HG03469 (cell line): ENCODE data around the gene DCAF6.

Experiments used
- ATAC-seq: cut with Tn5 transposase; IDR thresholded peaks from one replicate; pipeline ENCODE4 v1.9.1; 2021; ENCODE audit warnings: mild to moderate bottlenecking, moderate library complexity, moderate number of reproducible peaks; ENCODE audit not compliant: unreplicated experiment

Gene DCAF6

DNA sequence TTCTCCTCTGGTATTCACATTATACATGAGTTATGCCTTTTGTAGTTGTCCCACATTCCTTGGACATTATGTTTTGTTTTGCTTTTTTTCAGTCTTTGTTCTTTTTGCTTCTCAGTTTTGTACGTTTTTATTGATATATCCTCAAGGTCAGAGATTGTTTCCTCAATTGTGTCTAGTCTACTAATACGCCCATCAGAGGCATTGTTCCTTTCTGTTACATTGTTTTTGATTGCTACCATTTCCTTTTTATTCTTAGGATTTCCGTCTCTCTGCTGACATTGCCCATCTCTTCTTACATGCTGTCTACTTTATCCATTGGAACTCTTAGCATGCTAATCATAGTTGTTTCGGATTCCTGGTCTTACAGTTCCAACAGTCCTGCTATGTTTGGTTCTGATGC lies 28.2 kb downstream of the DCAF6 start:
- ATAC-seq, result no peak

DNA sequence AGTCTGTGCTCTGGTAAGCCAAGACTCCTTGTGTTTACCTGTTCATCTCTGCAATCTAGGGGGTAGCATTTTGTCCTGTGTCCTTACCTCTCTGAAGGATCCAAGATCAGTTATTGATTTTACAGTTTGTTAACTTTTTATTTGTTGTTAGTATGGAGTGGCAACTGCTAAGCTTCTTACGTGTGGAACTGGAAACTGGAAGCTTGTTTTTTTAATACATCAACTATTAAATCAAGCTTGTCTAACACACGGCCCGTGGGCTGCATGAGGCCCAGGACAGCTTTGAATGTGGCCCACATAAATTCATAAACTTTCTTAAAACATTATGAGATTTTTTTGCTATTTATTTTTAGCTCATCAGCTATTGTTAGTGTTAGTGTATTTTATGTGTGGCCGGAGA lies 29.6 kb downstream of the DCAF6 start:
- no peak for ATAC-seq

GRCh38 chr1:167968569-167968968 lies 32.1 kb downstream of the DCAF6 start:
- ATAC-seq, result no peak

GRCh38 chr1:167973832-167974231 lies 37.3 kb downstream of the DCAF6 start:
- no peak for ATAC-seq

DNA sequence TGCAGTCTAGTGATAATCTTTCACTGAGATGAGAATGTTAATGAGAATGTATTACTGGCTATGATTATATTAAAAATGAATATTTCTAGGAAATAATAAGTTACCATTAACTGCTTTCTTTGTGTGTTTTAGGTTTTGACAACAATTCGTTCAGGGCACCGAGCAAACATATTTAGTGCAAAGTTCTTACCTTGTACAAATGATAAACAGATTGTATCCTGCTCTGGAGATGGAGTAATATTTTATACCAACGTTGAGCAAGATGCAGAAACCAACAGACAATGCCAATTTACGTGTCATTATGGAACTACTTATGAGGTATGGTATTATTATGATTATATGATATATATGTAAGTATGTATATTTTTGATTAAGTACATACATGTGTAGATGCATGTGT lies 38.2 kb downstream of the DCAF6 start:
- no peak for ATAC-seq

DNA sequence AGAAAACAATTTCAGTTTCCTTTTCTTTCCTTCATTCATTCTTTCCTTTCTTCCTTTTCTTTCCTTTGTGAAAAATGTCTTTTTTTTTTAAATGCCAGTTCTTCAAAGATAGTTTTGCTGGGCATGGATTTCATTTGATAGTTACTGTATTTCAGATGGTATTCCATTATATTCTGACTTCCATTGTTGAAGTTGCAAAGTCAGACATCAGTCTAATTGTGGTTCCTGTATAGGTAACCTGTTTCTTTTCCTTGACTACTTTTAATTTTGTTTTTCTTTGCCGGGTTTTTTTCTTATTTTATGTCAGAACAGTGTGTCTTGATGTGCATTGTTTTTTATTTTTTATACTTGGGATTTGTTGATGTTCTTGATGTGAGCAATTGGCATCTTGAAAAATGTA lies 40.8 kb downstream of the DCAF6 start:
- ATAC-seq, result no peak

GRCh38 chr1:167981933-167982332 lies 45.5 kb downstream of the DCAF6 start:
- ATAC-seq, result no peak

- no peak for ATAC-seq
Measured at GRCh38 chr1:167983797-167984420, 47.4 kb downstream of the DCAF6 start.

DNA sequence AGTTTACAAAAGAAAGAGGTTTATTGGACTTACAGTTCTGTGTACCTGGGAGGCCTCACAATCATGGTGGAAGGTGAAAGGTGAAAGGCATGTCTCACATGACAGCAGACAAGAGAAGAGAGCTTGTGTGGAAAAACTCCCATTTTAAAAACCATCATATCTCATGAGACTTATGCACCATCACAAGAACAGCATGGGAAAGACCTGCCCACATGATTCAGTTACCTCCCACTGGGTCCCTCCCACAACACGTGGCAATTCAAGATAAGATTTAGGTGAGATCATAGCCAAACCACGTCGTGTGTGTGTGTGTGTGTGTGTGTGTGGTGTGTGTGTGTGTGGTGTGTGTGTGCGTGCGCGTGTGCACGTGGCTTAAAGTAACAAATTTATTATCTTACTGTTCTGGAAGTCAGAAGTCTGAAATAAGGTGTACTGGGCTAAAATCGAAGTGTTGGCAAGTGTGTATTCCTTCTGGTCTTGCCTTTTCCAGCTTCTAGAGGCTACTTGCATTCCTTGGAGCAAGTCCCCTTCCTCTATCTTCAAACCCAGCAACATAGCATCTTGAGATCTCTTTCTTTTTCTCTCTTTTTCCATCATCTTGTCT lies 48.5 kb downstream of the DCAF6 start:
- ATAC-seq, result no peak

DNA sequence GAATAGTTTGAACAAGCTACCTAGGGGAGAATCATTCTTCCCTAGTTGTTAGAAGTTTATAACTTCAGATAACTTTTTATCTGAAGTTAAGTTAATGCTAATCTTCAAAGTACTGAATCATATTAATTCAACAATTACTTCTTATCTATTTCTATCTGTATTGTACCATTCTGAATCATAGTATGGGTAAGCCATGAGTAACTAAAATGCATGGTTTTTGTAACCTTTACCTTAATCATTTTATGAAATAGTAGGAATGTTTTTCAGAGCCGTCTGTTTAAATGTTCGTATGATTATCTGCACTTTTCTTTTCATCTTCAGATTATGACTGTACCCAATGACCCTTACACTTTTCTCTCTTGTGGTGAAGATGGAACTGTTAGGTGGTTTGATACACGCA lies 50.7 kb downstream of the DCAF6 start:
- no peak for ATAC-seq

GRCh38 chr1:167991546-167991945 lies 55.1 kb downstream of the DCAF6 start:
- no peak for ATAC-seq

- ATAC-seq, result no peak
Measured at GRCh38 chr1:167993720-167994119, 57.2 kb downstream of the DCAF6 start.

- no peak for ATAC-seq
Measured at GRCh38 chr1:167994560-167994959, 58.1 kb downstream of the DCAF6 start.

- ATAC-seq, result no peak
Measured at GRCh38 chr1:167995038-167995437, 58.6 kb downstream of the DCAF6 start.

- no peak for ATAC-seq
Measured at GRCh38 chr1:167996266-167996665, 59.8 kb downstream of the DCAF6 start.

- ATAC-seq, result no peak
Measured at GRCh38 chr1:167997037-167997575, 60.6 kb downstream of the DCAF6 start.

- no peak for ATAC-seq
Measured at GRCh38 chr1:167999877-168000276, 63.4 kb downstream of the DCAF6 start.

DNA sequence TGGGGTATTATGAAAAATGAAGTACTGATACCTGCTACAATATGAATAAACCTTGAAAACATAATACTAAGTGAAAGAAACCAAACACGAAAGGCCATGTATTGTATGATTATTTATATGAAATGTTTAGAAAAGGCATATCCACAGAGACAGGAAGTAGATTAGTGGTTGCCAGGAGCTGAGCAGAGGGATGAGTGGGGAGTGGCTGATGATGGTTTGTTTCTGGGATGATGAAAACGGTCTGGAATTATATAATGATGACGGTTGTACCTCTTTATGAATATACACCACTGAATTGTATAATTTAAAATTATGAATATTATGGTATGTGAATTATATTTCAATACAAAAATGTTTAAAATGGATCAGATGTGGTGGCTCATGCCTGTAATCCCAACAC lies 64.2 kb downstream of the DCAF6 start:
- no peak for ATAC-seq

GRCh38 chr1:168001213-168001612 lies 64.7 kb downstream of the DCAF6 start:
- no peak for ATAC-seq

DNA sequence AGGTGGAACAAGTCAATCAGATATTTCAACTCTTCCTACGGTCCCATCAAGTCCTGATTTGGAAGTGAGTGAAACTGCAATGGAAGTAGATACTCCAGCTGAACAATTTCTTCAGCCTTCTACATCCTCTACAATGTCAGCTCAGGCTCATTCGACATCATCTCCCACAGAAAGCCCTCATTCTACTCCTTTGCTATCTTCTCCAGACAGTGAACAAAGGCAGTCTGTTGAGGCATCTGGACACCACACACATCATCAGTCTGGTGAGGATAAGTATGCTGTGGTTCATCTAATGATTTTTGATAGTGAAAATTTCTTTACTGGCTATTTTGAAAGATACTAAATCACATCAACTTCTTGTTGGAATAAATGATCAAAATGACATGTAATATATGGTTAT lies 68.0 kb downstream of the DCAF6 start:
- ATAC-seq, result no peak

GRCh38 chr1:168005529-168005928 lies 69.0 kb downstream of the DCAF6 start:
- ATAC-seq, result no peak

DNA sequence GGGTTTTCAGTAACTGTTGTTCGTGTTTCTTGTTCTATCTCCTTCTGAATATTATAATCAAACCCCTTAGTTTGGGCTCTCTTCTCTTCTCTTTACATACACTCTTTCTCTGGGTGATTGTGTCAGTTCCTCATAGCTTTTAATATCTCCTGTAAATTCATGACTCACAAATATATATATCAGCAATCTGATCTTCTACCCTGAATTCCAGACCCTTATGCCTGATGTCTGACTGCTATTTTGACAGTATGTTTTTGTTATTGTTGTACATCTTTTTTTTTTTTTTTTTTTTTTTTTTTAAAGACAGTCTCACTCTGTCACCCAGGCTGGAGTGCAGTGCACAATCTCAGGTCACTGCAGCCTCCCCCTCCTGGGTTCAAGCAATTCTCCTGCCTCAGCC lies 71.2 kb downstream of the DCAF6 start:
- ATAC-seq, result no peak

DNA sequence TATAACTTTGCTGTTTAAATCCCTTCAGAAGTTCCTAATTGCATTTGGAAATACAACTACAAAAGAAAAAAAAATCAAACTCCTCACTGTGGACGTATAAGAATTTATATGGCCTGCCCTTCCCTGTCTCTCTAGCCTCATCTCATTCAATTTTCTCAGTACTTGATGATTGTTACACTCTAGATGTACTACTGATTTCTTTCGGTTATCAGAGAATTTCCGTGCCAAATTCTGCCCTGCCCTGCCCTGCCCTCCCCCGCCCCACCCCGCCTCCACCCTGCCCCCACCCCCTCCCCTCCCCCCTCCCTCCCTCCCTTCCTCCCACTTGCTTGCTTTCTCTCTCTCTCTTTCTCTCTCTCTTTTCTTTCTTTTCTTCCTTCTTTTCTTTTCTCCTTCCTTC lies 72.1 kb downstream of the DCAF6 start:
- ATAC-seq, result no peak
